HG03103 (cell line): Measurements from ENCODE around the gene EPHB4.
"Not testable (repeated sequence)": the region's sequence is repeated elsewhere in the genome, so short reads cannot be mapped to it uniquely, and the experiment has no call there.

Experiments used
- ATAC-seq: cut with Tn5 transposase; IDR thresholded peaks from one replicate; pipeline ENCODE4 v1.9.1; 2021; ENCODE audit warnings: low read depth; ENCODE audit not compliant: unreplicated experiment

The EPHB4 gene

GRCh38 chr7:100854899-100855298 lies 27.6 kb upstream of the EPHB4 start:
- not testable (repeated sequence) for ATAC-seq

GRCh38 chr7:100854146-100854895 lies 27.0 kb upstream of the EPHB4 start:
- ATAC-seq, result no peak

GRCh38 chr7:100852048-100852872 lies 24.9 kb upstream of the EPHB4 start, which contains the start of gene SLC12A9:
Gene SLC12A9, plus strand, starts transcription at chr7:100852713. Its CDS starts 1,485 bp downstream, at chr7:100854198.
- peak; percentile 78 for ATAC-seq

GRCh38 chr7:100847360-100847759 lies 20.0 kb upstream of the EPHB4 start:
- ATAC-seq, result no peak

GRCh38 chr7:100840470-100841100 lies 13.3 kb upstream of the EPHB4 start:
- ATAC-seq, result no peak

DNA sequence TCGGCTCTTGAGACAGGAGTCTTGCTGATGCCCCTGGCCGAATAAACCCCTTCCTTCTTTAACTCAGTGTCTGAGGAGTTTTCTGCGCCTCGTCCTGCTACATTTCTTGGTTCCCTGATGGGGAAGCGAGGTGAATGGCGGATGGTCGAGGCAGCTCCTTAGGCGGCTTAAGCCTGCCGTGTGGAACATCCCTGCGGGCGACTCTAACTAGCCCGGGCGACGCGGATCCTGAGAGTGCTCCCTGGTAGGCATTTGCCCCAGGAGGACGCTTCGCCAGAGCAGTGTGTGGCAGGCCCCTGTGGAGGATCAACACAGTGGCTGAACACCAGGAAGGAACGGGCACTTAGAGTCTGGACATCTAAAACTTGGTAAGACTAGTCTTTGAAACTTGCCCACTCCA lies 12.0 kb upstream of the EPHB4 start:
- ATAC-seq, result no peak

- ATAC-seq, result peak; percentile 68
Measured at GRCh38 chr7:100837099-100837836, 9.9 kb upstream of the EPHB4 start.

- no peak for ATAC-seq
Measured at GRCh38 chr7:100836812-100837098, 9.4 kb upstream of the EPHB4 start.

GRCh38 chr7:100835903-100836811 lies 8.8 kb upstream of the EPHB4 start:
- no peak for ATAC-seq

DNA sequence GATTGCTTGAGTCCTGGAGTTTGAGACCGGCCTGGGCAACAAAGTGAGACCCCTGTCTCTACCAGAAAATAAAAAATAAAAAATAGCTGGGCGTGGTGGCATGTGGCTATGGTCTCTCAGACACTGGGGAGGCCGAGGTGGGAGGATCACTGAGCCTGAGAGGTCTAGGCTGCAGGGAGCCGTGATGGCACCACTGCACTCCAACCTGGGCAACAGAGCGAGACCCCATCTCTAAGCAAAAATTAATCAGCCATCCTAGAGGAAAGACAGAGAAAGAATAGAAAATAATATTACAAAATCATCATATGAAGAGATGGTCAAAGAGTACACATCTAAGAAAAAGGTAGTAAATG lies 4.9 kb upstream of the EPHB4 start:
- no peak for ATAC-seq

DNA sequence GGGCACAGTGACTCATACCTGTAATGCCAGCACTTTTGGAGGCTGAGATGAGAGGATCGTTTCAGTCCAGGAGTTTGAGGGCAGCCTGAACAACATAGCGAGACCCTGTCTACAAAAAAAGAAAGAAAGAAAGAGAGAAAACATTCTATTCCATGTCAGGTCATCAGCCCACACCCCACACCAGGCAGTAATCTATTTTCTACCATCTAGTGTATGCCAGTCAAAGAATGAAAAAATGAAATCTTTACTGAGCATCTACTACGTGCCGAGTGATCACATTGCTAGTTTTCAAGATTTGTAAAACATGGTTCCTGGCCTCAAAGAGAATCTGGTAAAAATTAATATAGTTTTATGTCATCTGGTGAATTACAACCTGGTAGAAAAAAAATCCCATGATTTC lies 3.1 kb upstream of the EPHB4 start:
- no peak for ATAC-seq

GRCh38 chr7:100829150-100829716 lies 1.9 kb upstream of the EPHB4 start:
- ATAC-seq, result no peak

DNA sequence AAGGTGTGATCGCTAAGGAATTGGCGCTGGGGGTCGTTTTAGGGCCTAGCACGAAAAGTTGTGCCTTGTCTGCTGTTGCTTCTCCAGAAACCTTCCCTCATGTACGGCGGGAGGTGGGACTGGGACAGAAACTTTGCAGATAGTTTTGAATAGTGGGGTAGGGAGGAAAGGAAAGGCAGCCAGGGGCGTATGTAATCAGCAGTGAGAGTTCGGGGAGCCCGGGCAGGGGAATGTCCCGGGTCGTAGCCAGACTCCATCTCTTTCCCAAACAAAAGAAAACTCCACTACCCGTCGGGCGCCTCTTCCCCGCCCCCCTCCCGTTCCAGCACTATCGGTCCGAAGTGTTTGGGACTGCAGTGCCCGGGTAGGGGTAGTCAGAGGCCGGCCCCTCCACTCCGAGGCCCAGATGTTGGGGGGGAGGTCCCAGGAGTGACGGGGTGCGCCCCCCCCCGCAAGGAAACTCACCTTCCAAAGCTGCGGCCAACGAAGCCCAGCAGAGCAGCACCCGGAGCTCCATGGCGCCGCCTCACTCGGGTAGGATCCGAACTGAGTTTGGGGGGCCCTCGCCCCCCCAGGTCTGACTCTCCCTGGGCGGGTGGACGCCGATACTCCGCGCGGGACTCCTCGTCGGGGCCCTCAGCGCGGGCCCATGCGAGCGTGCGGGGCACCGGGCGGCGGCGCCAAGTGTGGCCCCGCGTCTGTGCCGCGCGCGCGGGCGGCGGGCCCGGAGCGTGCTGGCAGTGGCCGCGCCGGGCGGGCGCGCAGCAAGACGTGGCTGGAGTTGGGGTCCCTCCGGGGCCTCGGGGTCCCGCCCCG lies 601 bp downstream of the EPHB4 start:
- ATAC-seq, result no peak

- ATAC-seq, result no peak
Measured at GRCh38 chr7:100825751-100826513, 1.4 kb downstream of the EPHB4 start.

DNA sequence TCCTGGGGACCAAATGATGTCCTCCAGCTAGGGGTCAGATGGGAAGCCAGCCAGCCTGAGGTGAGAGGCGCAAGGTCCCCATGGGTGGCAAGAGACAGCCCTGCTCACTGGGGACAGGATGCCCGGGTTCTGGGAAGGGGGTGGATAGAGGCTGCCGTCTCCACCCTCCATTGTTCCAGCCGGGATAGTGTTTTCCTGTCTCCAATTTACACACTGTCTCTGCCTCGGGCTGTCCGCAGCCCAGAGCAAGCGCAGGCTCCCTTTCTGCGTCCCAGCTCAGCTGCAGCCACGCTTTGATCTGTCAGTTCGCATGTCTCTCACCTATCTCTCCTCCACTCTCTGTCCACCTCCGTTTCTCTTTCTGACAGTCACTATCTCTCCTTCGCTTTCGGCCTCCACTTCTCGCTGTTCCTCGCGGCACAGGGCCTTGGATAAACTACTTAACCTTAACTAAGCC lies 2.1 kb downstream of the EPHB4 start:
- ATAC-seq, result no peak

GRCh38 chr7:100824499-100825214 lies 2.7 kb downstream of the EPHB4 start:
- no peak for ATAC-seq

GRCh38 chr7:100823534-100823933 lies 3.8 kb downstream of the EPHB4 start:
- ATAC-seq, result no peak
